Neuron (in vitro differentiated cells): Measurements from ENCODE around the gene STX16.

Experiments
- H2AFZ ChIP-seq: one replicate; pipeline ENCODE4 v1.6.1; 2013; ENCODE audit warnings: low read depth, mild to moderate bottlenecking, inconsistent platforms, low read length, moderate library complexity
- H3K27me3 ChIP-seq: one replicate; pipeline ENCODE4 v1.6.1; 2013; ENCODE audit warnings: low read length; ENCODE audit not compliant: insufficient read depth
- H3K36me3 ChIP-seq: one replicate; pipeline ENCODE4 v1.6.1; 2013; ENCODE audit warnings: low read length; ENCODE audit not compliant: insufficient read depth
- H3K4me1 ChIP-seq: one replicate; pipeline ENCODE4 v1.6.1; 2013; ENCODE audit warnings: low read length; ENCODE audit not compliant: insufficient read depth
- H3K4me3 ChIP-seq: 2 replicates; pipeline ENCODE4 v1.5.1; 2013; ENCODE audit warnings: mild to moderate bottlenecking, low read length, moderate library complexity
- H3K9me3 ChIP-seq: one replicate; pipeline ENCODE4 v1.6.1; 2013; ENCODE audit warnings: low read length

The STX16 gene

GRCh38 chr20:58623579-58624473, 27.3 kb upstream of the STX16 start:
- Histone ChIP-seq H3K4me3 (no peak overlapping the region), H3K36me3 (no peaks in the 10 kb centered on the region), H3K4me1 (peaks cover 11% of the 10 kb centered on the region), H3K9me3 (peaks cover 9% of the 10 kb centered on the region), H3K27me3 (no peaks in the 10 kb centered on the region), H2AFZ (no peak overlapping the region)

- Histone ChIP-seq H3K36me3 (no peaks in the 10 kb centered on the region), H3K4me1 (peaks cover 13% of the 10 kb centered on the region), H3K9me3 (peaks cover 9% of the 10 kb centered on the region), H3K4me3 (no peak overlapping the region), H2AFZ (no peak overlapping the region), H3K27me3 (no peaks in the 10 kb centered on the region)
These were observed 26.4 kb upstream of the STX16 start for GRCh38 chr20:58624687-58625086.

DNA sequence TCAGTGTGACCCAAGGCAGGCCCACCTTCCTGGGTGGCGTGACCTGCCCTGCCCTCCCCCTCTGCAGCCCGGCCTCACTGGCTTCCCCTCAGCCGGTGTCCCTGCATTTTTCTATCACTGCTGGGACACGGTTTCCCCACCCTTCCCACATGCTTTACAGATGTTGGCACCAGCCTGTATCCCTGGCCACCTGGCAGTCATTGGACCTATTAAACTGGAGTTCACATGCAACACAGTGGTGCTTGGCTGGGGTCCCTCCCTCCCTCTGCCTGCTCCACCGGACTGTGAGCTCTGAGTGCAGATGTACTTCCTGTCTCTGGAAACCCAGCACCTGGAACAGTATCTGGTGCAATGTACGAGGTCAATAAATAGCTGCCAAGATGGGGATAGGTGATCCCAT, 25.5 kb upstream of the STX16 start:
- Histone ChIP-seq H3K27me3 (no peaks in the 10 kb centered on the region), H3K4me3 (no peak overlapping the region), H2AFZ (no peak overlapping the region), H3K4me1 (peaks cover 17% of the 10 kb centered on the region), H3K36me3 (no peaks in the 10 kb centered on the region), H3K9me3 (peaks cover 9% of the 10 kb centered on the region)

DNA sequence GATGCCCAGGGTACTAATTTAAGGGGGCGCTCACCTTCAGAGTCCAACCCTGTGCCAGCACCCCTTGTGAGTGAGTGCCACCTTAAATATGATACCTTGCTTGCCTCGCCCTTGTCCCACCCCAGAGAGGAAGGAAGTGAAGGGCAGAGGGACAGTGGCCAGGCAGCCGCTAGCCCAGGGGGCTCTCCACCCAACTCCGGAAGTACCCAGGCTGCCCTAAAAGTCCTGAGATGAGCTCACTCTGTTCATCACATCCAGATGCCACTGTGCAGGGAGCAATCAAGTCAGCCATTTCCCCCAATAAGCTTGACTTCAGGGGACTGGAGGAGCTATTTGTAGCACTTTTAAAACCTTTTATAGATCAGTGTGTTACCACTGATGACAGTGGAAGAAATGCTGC, 25.0 kb upstream of the STX16 start:
- no peaks in the 10 kb centered on the region for H3K36me3 ChIP-seq
- peaks cover 17% of the 10 kb centered on the region for H3K4me1 ChIP-seq
- no peaks in the 10 kb centered on the region for H3K27me3 ChIP-seq
- H2AFZ ChIP-seq: no peak overlapping the region
- peaks cover 9% of the 10 kb centered on the region for H3K9me3 ChIP-seq
- H3K4me3 ChIP-seq: no peak overlapping the region

- no peak overlapping the region for H2AFZ ChIP-seq
- H3K4me1 ChIP-seq: peaks cover 17% of the 10 kb centered on the region
- no peaks in the 10 kb centered on the region for H3K27me3 ChIP-seq
- no peaks in the 10 kb centered on the region for H3K36me3 ChIP-seq
- H3K4me3 ChIP-seq: no peak overlapping the region
- peaks cover 8% of the 10 kb centered on the region for H3K9me3 ChIP-seq
These were observed 23.6 kb upstream of the STX16 start for GRCh38 chr20:58627212-58628072.

GRCh38 chr20:58628491-58629214, 22.4 kb upstream of the STX16 start:
- H3K4me3 ChIP-seq: no peak overlapping the region
- no peaks in the 10 kb centered on the region for H3K27me3 ChIP-seq
- H3K4me1 ChIP-seq: peaks cover 15% of the 10 kb centered on the region
- H2AFZ ChIP-seq: no peak overlapping the region
- no peaks in the 10 kb centered on the region for H3K9me3 ChIP-seq
- no peaks in the 10 kb centered on the region for H3K36me3 ChIP-seq

DNA sequence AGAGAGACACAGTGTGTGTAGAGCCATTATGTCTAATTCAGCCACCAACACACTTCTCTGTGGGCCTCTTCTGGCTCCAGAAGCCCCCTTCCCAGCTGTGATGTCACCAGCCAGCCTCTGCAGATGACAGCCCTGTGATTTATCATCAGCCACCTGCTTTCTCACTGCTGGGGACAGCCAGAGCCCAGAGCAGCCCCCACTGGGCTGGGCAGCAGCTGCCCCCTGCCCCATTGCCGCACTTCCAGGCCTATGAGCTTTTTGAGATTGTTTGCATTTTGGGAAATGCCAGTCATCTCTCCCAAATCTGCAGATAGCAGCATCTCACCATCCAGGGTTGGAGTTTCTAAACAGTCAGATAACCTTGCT, 21.9 kb upstream of the STX16 start:
- Histone ChIP-seq H3K36me3 (no peaks in the 10 kb centered on the region), H3K27me3 (no peaks in the 10 kb centered on the region), H3K9me3 (no peaks in the 10 kb centered on the region), H3K4me1 (peaks cover 11% of the 10 kb centered on the region), H3K4me3 (no peak overlapping the region), H2AFZ (no peak overlapping the region)

GRCh38 chr20:58630063-58630462, 21.0 kb upstream of the STX16 start:
- H3K9me3 ChIP-seq: no peaks in the 10 kb centered on the region
- H3K4me3 ChIP-seq: no peak overlapping the region
- H3K36me3 ChIP-seq: no peaks in the 10 kb centered on the region
- H3K4me1 ChIP-seq: peaks cover 9% of the 10 kb centered on the region
- no peaks in the 10 kb centered on the region for H3K27me3 ChIP-seq
- no peak overlapping the region for H2AFZ ChIP-seq

DNA sequence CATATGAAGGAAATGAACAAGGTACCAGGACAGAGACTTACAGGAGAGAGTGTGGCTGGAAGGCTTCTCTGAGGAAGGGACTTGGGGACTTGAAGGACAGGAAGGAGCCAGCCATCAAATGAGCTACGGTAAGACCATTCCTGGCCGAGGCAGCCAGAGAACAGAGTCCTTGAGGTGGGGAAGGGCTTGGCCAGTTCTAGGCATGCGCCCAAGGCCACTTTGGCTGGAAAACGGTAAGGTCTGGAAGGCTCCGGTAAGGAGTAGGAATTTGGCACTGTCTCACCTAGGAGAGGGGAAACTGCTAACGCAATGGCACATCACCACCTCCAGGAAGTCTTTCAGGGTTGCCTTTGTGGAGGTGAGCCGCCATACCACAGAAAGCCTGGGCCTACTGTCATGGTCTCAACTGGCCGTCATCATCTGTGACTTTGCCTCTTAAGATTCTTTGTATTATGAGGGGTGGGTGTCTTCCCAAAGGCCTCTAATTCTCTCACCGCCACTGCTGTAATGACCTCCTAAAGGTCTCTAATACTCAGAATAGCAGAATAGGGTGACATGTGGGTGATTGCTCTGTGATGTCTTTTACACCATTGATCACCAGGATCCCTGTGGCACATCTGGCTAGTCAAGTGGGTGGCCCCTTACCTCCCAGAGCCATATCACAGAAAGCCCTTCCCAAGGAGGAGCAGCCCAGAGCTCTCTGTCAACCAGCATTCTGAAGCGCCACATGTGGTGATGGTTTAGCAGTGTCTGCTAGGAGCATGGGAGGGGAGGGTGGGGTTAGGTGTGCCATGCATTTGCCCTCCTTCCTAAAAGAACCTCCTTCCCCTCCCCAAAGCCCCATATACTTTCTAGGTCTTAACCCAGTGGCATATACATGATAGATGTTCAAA, 17.7 kb upstream of the STX16 start:
- no peak overlapping the region for H2AFZ ChIP-seq
- no peak overlapping the region for H3K4me3 ChIP-seq
- peaks cover 9% of the 10 kb centered on the region for H3K4me1 ChIP-seq
- peaks cover 8% of the 10 kb centered on the region for H3K27me3 ChIP-seq
- H3K9me3 ChIP-seq: no peaks in the 10 kb centered on the region
- no peaks in the 10 kb centered on the region for H3K36me3 ChIP-seq

DNA sequence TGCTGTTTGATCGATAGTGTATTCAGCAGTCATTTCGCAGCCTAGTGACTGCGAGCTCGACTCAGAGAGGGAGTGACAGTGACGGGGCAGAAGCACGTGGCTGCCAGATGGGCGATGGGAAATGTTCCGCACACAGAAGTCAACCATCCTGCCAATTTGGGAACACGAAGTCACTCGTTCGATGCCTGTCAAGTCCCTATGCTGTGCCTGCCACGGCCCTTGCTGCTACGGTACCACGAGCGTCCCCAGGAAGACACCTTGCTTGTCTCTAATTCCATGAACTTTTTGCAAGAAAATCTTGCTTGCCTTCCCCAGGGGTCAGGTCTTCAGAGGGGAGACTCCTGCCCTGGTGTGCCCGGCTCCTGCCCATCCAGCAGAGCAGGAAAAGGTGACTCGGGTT, 17.0 kb upstream of the STX16 start:
- Histone ChIP-seq H3K36me3 (no peaks in the 10 kb centered on the region), H3K4me1 (peaks cover 9% of the 10 kb centered on the region), H3K4me3 (no peak overlapping the region), H3K9me3 (no peaks in the 10 kb centered on the region), H3K27me3 (peaks cover 8% of the 10 kb centered on the region), H2AFZ (no peak overlapping the region)

DNA sequence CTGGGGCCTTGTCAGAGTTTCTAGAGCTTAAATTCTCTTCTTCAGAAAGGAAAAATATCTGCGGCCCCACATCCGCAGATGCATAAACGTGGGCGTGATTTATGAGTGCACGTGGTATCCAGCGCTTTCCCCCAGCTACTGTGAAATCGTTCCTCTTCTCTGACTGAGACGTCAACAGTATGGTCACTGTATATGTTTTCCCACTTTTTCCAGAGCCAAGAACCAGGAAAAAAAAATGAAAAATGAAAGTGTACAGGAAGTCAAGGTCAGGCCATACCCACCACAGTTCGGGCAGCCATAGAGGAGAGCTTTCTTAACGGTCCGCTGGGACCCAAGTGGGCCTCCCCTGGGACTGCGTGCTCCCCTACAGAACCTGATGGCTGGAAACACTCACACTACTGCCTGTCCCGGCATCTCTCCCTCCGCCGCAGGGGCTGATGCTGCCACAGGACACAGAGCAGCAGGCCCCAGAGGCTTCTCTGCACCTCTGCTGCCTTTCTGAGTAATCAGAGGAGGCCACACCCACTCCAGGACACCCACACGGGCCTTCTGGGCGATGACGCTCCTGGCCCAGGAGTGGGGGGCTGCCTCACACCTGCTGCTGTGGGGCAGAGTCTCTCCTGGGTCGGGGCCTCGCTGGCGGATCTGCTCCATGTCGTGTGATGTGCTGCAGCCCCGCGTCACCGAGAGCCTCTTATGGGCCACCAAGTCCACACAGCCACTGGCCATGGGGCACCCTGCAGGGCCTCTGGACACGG, 16.4 kb upstream of the STX16 start:
- Histone ChIP-seq H3K36me3 (no peaks in the 10 kb centered on the region), H3K4me1 (peaks cover 4% of the 10 kb centered on the region), H3K9me3 (no peaks in the 10 kb centered on the region), H3K4me3 (no peak overlapping the region), H3K27me3 (peaks cover 8% of the 10 kb centered on the region), H2AFZ (no peak overlapping the region)

GRCh38 chr20:58635279-58635665, 15.8 kb upstream of the STX16 start:
- H3K36me3 ChIP-seq: no peaks in the 10 kb centered on the region
- H3K9me3 ChIP-seq: no peaks in the 10 kb centered on the region
- H3K27me3 ChIP-seq: peaks cover 8% of the 10 kb centered on the region
- no peaks in the 10 kb centered on the region for H3K4me1 ChIP-seq
- no peak overlapping the region for H2AFZ ChIP-seq
- H3K4me3 ChIP-seq: no peak overlapping the region
